ENCODE measurements around the gene GALNTL6. TPM values are rescaled to one million over a fixed set of nuclear protein-coding genes. Genes with fewer than 3 reads are reported as not detected.

Gene GALNTL6
- total RNA-seq, 4 donors from 2014 or later: 0.30 to 1.3 (median 0.60) TPM

- intact Hi-C loops (cut with DNase I; ENCODE audit: low total_unique reads): no loop called here
- H3K4me3 ChIP-seq (ENCODE audit: low read depth, poor library complexity, severe bottlenecking): no peak overlapping the region
- 100% methylated on average over 1 of the region's 1 CpG for WGBS, 2 donors
- no peak for DNase-seq (ENCODE audit: low spot score in 2 of 2)
- TF ChIP-seq CTCF (IDR thresholded peaks at IDR 0.05): no peak
- TF ChIP-seq POLR2A (IDR thresholded peaks at IDR 0.05): no peak
These were observed 862.0 kb downstream of the GALNTL6 start for GRCh38 chr4:172675232-172675631.

- no peak overlapping the region for H3K4me3 ChIP-seq (ENCODE audit: low read depth, poor library complexity, severe bottlenecking)
- intact Hi-C loops (cut with DNase I; ENCODE audit: low total_unique reads): no loop called here
- TF ChIP-seq CTCF (IDR thresholded peaks at IDR 0.05): no peak
- TF ChIP-seq POLR2A (IDR thresholded peaks at IDR 0.05): no peak
- DNase-seq (ENCODE audit: low spot score in 2 of 2): no peak
These were observed 867.5 kb downstream of the GALNTL6 start for GRCh38 chr4:172680691-172681090.

- WGBS, 2 donors: 73 to 75% methylated on average over 3 of the region's 3 CpGs
- intact Hi-C loops (cut with DNase I; ENCODE audit: low total_unique reads): no loop called here
- H3K4me3 ChIP-seq (ENCODE audit: low read depth, poor library complexity, severe bottlenecking): no peak overlapping the region
- no peak for TF ChIP-seq CTCF (IDR thresholded peaks at IDR 0.05)
- no peak for TF ChIP-seq POLR2A (IDR thresholded peaks at IDR 0.05)
- DNase-seq (ENCODE audit: low spot score in 2 of 2): no peak
These were observed 869.8 kb downstream of the GALNTL6 start for GRCh38 chr4:172683021-172683420.

GRCh38 chr4:172686021-172686420 lies 872.8 kb downstream of the GALNTL6 start:
- TF ChIP-seq POLR2A (IDR thresholded peaks at IDR 0.05): no peak
- TF ChIP-seq CTCF (IDR thresholded peaks at IDR 0.05): no peak
- no peak for DNase-seq (ENCODE audit: low spot score in 2 of 2)
- H3K4me3 ChIP-seq (ENCODE audit: low read depth, poor library complexity, severe bottlenecking): no peak overlapping the region
- intact Hi-C loops (cut with DNase I; ENCODE audit: low total_unique reads): no loop called here
- 92 to 95% methylated on average over 2 of the region's 2 CpGs for WGBS, 2 donors

GRCh38 chr4:172688534-172688933 lies 875.3 kb downstream of the GALNTL6 start:
- WGBS, 2 donors: 94 to 96% methylated on average over 1 of the region's 1 CpG
- TF ChIP-seq POLR2A (IDR thresholded peaks at IDR 0.05) (no peak), CTCF (IDR thresholded peaks at IDR 0.05) (no peak)
- intact Hi-C loops (cut with DNase I; ENCODE audit: low total_unique reads): no loop called here
- no peak overlapping the region for H3K4me3 ChIP-seq (ENCODE audit: low read depth, poor library complexity, severe bottlenecking)
- no peak for DNase-seq (ENCODE audit: low spot score in 2 of 2)

GRCh38 chr4:172691552-172691951 lies 878.3 kb downstream of the GALNTL6 start:
- TF ChIP-seq POLR2A (IDR thresholded peaks at IDR 0.05) (no peak), CTCF (IDR thresholded peaks at IDR 0.05) (no peak)
- DNase-seq (ENCODE audit: low spot score in 2 of 2): no peak
- H3K4me3 ChIP-seq (ENCODE audit: low read depth, poor library complexity, severe bottlenecking): no peak overlapping the region
- intact Hi-C loops (cut with DNase I; ENCODE audit: low total_unique reads): no loop called here

Measured in lower leg skin (tissue), 4 donors.